H9 (cell line): ENCODE results near the gene NID1. TPM values are rescaled to one million over a fixed set of nuclear protein-coding genes. Genes with fewer than 3 reads are reported as not detected.

Experiments
- DNase-seq: peaks from one replicate; pipeline ENCODE4 v3.0.0-alpha.2; 2017
- H2AFZ ChIP-seq: one replicate; pipeline ENCODE4 v1.6.1; 2013; ENCODE audit warnings: mild to moderate bottlenecking, low read length, control low read depth, moderate library complexity
- H2AK5ac ChIP-seq: 2 replicates; pipeline ENCODE4 v1.6.1; 2013; ENCODE audit warnings: low read length, control low read depth, mixed read lengths; ENCODE audit not compliant: insufficient read length
- H2BK120ac ChIP-seq: one replicate; pipeline ENCODE4 v1.6.1; 2013; ENCODE audit warnings: low read depth, mild to moderate bottlenecking, low read length, control low read depth, inconsistent platforms; ENCODE audit not compliant: poor library complexity, severe bottlenecking
- H2BK12ac ChIP-seq: 2 replicates; pipeline ENCODE4 v1.6.1; 2013; ENCODE audit warnings: low read length, control low read depth, mixed read lengths, low read depth; ENCODE audit not compliant: insufficient read length
- H2BK15ac ChIP-seq: 2 replicates; pipeline ENCODE4 v1.6.1; 2013; ENCODE audit warnings: low read depth, low read length, control low read depth
- H2BK20ac ChIP-seq: one replicate; pipeline ENCODE4 v1.6.1; 2013; ENCODE audit warnings: low read depth, mild to moderate bottlenecking, low read length, control low read depth, inconsistent platforms; ENCODE audit not compliant: poor library complexity, severe bottlenecking
- H2BK5ac ChIP-seq: 2 replicates; pipeline ENCODE4 v1.6.1; 2013; ENCODE audit warnings: low read length, control low read depth, mixed read lengths; ENCODE audit not compliant: insufficient read length
- H3K14ac ChIP-seq: 2 replicates; pipeline ENCODE4 v1.6.1; 2013; ENCODE audit warnings: low read length, control low read depth; ENCODE audit not compliant: insufficient read depth
- H3K18ac ChIP-seq: 2 replicates; pipeline ENCODE4 v1.6.1; 2013; ENCODE audit warnings: low read depth, mild to moderate bottlenecking, mixed read lengths, low read length, control low read depth; ENCODE audit not compliant: insufficient read length
- H3K23ac ChIP-seq: 2 replicates; pipeline ENCODE4 v1.6.1; 2013; ENCODE audit warnings: low read length, control low read depth, mixed read lengths, low read depth; ENCODE audit not compliant: insufficient read length
- H3K23me2 ChIP-seq: 2 replicates; pipeline ENCODE4 v1.6.1; 2013; ENCODE audit warnings: low read depth, mild to moderate bottlenecking, mixed read lengths, low read length, control low read depth; ENCODE audit not compliant: insufficient read length, poor library complexity, severe bottlenecking
- H3K27ac ChIP-seq: 2 replicates; pipeline ENCODE4 v1.5.1; 2013; ENCODE audit warnings: low read length, control low read depth, mixed read lengths, low read depth; ENCODE audit not compliant: insufficient read length
- H3K27me3 ChIP-seq: 2 replicates; pipeline ENCODE4 v1.6.1; 2013; ENCODE audit warnings: low read length, control low read depth, inconsistent platforms; ENCODE audit not compliant: insufficient read depth
- H3K4ac ChIP-seq: 2 replicates; pipeline ENCODE4 v1.6.1; 2013; ENCODE audit warnings: low read depth, mild to moderate bottlenecking, control low read depth, inconsistent platforms, low read length, moderate library complexity
- H3K4me1 ChIP-seq: 2 replicates; pipeline ENCODE4 v1.6.1; 2013; ENCODE audit warnings: low read length, control low read depth, inconsistent platforms; ENCODE audit not compliant: insufficient read depth
- H3K4me2 ChIP-seq: 2 replicates; pipeline ENCODE4 v1.6.1; 2013; ENCODE audit warnings: low read length, control low read depth, mixed read lengths; ENCODE audit not compliant: insufficient read length, insufficient read depth
- H3K56ac ChIP-seq: 2 replicates; pipeline ENCODE4 v1.6.1; 2013; ENCODE audit warnings: low read depth, mild to moderate bottlenecking, mixed read lengths, low read length, control low read depth; ENCODE audit not compliant: insufficient read length
- H3K79me1 ChIP-seq: 2 replicates; pipeline ENCODE4 v1.6.1; 2013; ENCODE audit warnings: low read depth, mild to moderate bottlenecking, moderate library complexity, low read length, control low read depth, inconsistent platforms; ENCODE audit not compliant: insufficient read depth, poor library complexity, severe bottlenecking
- H3K79me2 ChIP-seq: 2 replicates; pipeline ENCODE4 v1.6.1; 2013; ENCODE audit warnings: low read length, control low read depth, inconsistent platforms; ENCODE audit not compliant: insufficient read depth
- H3K9ac ChIP-seq: 2 replicates; pipeline ENCODE4 v1.6.1; 2013; ENCODE audit warnings: low read length, control low read depth, mixed read lengths; ENCODE audit not compliant: insufficient read length; ENCODE audit errors: extremely low read depth
- H3K9me3 ChIP-seq: one replicate; pipeline ENCODE4 v1.6.1; 2013; ENCODE audit warnings: low read depth, low read length, inconsistent platforms; ENCODE audit not compliant: control insufficient read depth
- H3T11ph ChIP-seq: one replicate; pipeline ENCODE4 v1.6.1; 2013; ENCODE audit warnings: mild to moderate bottlenecking, low read length, control low read depth, inconsistent platforms
- H4K20me1 ChIP-seq: one replicate; pipeline ENCODE4 v1.6.1; 2013; ENCODE audit not compliant: control insufficient read depth, insufficient read length, insufficient read depth
- H4K5ac ChIP-seq: 2 replicates; pipeline ENCODE4 v1.6.1; 2013; ENCODE audit warnings: low read depth, mild to moderate bottlenecking, mixed read lengths, low read length, control low read depth; ENCODE audit not compliant: insufficient read length
- H4K8ac ChIP-seq: replicated peaks from 2 replicates; pipeline ENCODE4 v1.6.1; 2013; ENCODE audit warnings: low read length, control low read depth, mixed read lengths, low read depth; ENCODE audit not compliant: insufficient read length
- H4K91ac ChIP-seq: 2 replicates; pipeline ENCODE4 v1.6.1; 2013; ENCODE audit warnings: low read depth, mild to moderate bottlenecking, moderate library complexity, mixed read lengths, low read length, control low read depth; ENCODE audit not compliant: insufficient read length
- H3K27ac Mint-ChIP-seq, 3 experiments: 2 replicates in 2 of 3; 3 replicates in 1 of 3; pipeline ENCODE4 v1.8.0; 2020 to 2021; ENCODE audit warnings: mixed read lengths in 3 of 3, mild to moderate bottlenecking in 1 of 3, moderate library complexity in 1 of 3
- H3K27me3 Mint-ChIP-seq: 2 replicates; pipeline ENCODE4 v1.8.0; 2021; ENCODE audit warnings: low read depth, mild to moderate bottlenecking, moderate library complexity, mixed read lengths
- H3K36me3 Mint-ChIP-seq, 3 experiments: 2 replicates in 2 of 3; 3 replicates in 1 of 3; pipeline ENCODE4 v1.8.0; 2020 to 2021; ENCODE audit warnings: low read depth in 3 of 3, mixed read lengths in 3 of 3; ENCODE audit not compliant: insufficient read depth in 1 of 3
- H3K4me1 Mint-ChIP-seq, 2 experiments: 2 replicates each; pipeline ENCODE4 v1.8.0; 2020; ENCODE audit warnings: mixed read lengths in 2 of 2
- H3K4me3 Mint-ChIP-seq, 2 experiments: 2 replicates in 1 of 2; 3 replicates in 1 of 2; pipeline ENCODE4 v1.8.0; 2020 to 2021; ENCODE audit warnings: mild to moderate bottlenecking in 2 of 2, mixed read lengths in 2 of 2, moderate library complexity in 1 of 2
- H3K9me3 Mint-ChIP-seq, 2 experiments: 2 replicates in 1 of 2; 3 replicates in 1 of 2; pipeline ENCODE4 v1.8.0; 2020; ENCODE audit warnings: mild to moderate bottlenecking in 2 of 2, mixed read lengths in 2 of 2, moderate library complexity in 1 of 2
- WGBS: extraction: QIAGEN DNeasy Blood & Tissue Kit; methylation state at CpG from one replicate; pipeline ENCODE4 v1.1.7; 2013; ENCODE audit warnings: missing lambda C conversion rate, low lambda C conversion rate, mixed read lengths; ENCODE audit not compliant: insufficient read length; ENCODE audit errors: extremely low coverage; 5-methylcytosine and 5-hydroxymethylcytosine counted together
- total RNA-seq: library from RNA; stranded (reverse); gene quantifications from 2 replicates; pipeline ENCODE4 v1.2.1, GENCODE V29; 2021
- TF ChIP-seq, protein P1 (sequence below): fragments of 200-600 bp; sonication (generic); conservative IDR thresholded peaks from 3 replicates; pipeline ENCODE4 v1.8.0; 2021; ENCODE audit warnings: antibody characterized with exemption, mild to moderate bottlenecking

NID1 gene
- total RNA-seq, 1 experiment from 2014 or later = 28.5 TPM

DNA sequence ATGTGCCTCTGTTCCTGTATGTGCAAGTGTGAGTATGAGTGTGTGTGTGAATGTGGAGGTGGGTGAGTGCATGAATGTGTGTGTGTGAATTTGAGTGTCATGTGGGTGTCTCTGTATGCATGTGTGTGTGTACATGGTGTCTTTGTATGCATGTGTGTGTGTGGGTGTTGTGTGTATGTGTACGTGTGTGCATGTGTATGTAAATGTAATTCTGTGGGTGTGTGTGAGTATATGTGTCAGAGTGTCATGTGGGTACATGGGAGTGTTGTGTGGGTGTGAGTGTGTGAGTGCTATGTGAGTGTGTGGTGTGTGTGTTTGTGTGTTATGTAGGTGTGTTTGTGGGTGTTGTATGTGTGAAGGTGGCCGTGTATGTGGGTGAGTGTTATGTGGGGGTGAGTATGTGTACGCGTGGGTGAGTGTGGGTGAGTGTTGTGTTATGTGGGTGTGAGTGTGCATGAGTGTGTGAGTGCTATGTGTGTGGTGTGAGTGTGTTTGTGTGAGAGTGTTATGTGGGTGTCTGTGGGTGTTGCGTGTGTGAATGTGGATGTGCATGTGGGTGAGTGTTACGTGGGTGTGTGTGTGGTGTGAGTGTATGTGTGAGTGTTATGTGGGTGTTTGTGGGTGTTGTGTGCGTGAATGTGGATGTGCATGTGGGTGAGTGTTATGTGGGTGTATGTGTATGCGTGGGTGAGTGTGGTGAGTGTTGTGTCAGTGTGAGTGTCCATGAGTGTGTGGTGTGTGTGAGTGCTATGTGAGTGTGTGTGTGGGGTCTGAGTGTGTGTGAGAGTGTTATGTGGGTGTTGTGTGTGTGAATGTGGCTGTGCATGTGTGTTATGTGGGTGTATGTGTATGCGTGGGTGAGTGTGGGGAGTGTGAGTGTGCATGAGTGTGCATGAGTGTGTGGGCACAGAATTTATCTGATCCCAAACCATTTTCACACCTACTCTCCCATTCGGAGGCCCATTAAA is 36.6 kb upstream of the NID1 start:
- no peak overlapping the region for H3T11ph ChIP-seq
- H3K4ac ChIP-seq = no peak overlapping the region
- H3K27ac ChIP-seq = no peak overlapping the region
- no peaks in the 10 kb centered on the region for H3K79me2 ChIP-seq
- no peaks in the 10 kb centered on the region for H3K9me3 ChIP-seq
- no peaks in the 10 kb centered on the region for H3K79me1 ChIP-seq
- peaks cover 10 to 12% of the 10 kb centered on the region in 2 experiments for H3K4me1 Mint-ChIP-seq
- H2BK5ac ChIP-seq = no peak overlapping the region
- TF ChIP-seq, protein P1, sequence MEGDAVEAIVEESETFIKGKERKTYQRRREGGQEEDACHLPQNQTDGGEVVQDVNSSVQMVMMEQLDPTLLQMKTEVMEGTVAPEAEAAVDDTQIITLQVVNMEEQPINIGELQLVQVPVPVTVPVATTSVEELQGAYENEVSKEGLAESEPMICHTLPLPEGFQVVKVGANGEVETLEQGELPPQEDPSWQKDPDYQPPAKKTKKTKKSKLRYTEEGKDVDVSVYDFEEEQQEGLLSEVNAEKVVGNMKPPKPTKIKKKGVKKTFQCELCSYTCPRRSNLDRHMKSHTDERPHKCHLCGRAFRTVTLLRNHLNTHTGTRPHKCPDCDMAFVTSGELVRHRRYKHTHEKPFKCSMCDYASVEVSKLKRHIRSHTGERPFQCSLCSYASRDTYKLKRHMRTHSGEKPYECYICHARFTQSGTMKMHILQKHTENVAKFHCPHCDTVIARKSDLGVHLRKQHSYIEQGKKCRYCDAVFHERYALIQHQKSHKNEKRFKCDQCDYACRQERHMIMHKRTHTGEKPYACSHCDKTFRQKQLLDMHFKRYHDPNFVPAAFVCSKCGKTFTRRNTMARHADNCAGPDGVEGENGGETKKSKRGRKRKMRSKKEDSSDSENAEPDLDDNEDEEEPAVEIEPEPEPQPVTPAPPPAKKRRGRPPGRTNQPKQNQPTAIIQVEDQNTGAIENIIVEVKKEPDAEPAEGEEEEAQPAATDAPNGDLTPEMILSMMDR = no peak
- no peak overlapping the region for H2AFZ ChIP-seq
- no peak overlapping the region for H2BK15ac ChIP-seq
- H4K8ac ChIP-seq = no peak overlapping the region
- peaks cover 5 to 6% of the 10 kb centered on the region in 2 experiments; a peak in 4 of 5 replicates for H3K9me3 Mint-ChIP-seq
- H4K91ac ChIP-seq = no peak overlapping the region
- no peak overlapping the region for H3K14ac ChIP-seq
- H3K27me3 ChIP-seq = no peaks in the 10 kb centered on the region; the same call in 1 of the 2 replicates
- no peak overlapping the region for H2BK20ac ChIP-seq
- no peak overlapping the region for H2AK5ac ChIP-seq
- H2BK12ac ChIP-seq = no peak overlapping the region
- H3K9ac ChIP-seq = no peak overlapping the region
- no peak overlapping the region for H3K27ac Mint-ChIP-seq
- H3K4me1 ChIP-seq = peaks cover 2% of the 10 kb centered on the region; the same call in 1 of the 2 replicates
- no peak overlapping the region for H3K18ac ChIP-seq
- no peak for DNase-seq
- H3K56ac ChIP-seq = no peak overlapping the region
- no peak overlapping the region for H4K5ac ChIP-seq
- H3K23me2 ChIP-seq = no peaks in the 10 kb centered on the region
- peaks cover 5 to 6% (median 6%) of the 10 kb centered on the region in 3 experiments for H3K36me3 Mint-ChIP-seq
- 100% methylated on average over 8 of the region's 10 CpGs for WGBS
- no peak overlapping the region for H3K4me2 ChIP-seq
- H3K4me3 Mint-ChIP-seq = no peak overlapping the region
- H3K23ac ChIP-seq = no peak overlapping the region
- no peaks in the 10 kb centered on the region for H4K20me1 ChIP-seq
- H3K27me3 Mint-ChIP-seq = peaks cover 4% of the 10 kb centered on the region
- no peak overlapping the region for H2BK120ac ChIP-seq
